GM12878 (cell line): ENCODE results near the gene FLVCR1.

ENCODE experiments used
- BCL11A ChIP-seq: IDR thresholded peaks from 2 replicates; pipeline ENCODE4 v1.6.1; 2011; ENCODE audit warnings: low read depth, low read length
- JUND ChIP-seq: IDR thresholded peaks from 2 replicates; pipeline ENCODE4 v1.6.1; 2012; ENCODE audit warnings: low read depth, mild to moderate bottlenecking, low read length, improper control_type of control experiment, moderate library complexity
- NBN ChIP-seq: fragments of 450-650 bp; IDR thresholded peaks from 2 replicates; pipeline ENCODE4 v1.6.1; 2016
- TAF1 ChIP-seq: IDR thresholded peaks from 2 replicates; pipeline ENCODE4 v1.6.1; 2011; ENCODE audit warnings: mild to moderate bottlenecking, low read depth, low read length, borderline replicate concordance
- TCF12 ChIP-seq: IDR thresholded peaks from 2 replicates; pipeline ENCODE4 v1.6.1; 2011; ENCODE audit warnings: low read depth, mild to moderate bottlenecking, low read length
- YY1 ChIP-seq: IDR thresholded peaks from 2 replicates; pipeline ENCODE4 v1.6.1; 2011; ENCODE audit warnings: low read depth, mild to moderate bottlenecking, low read length
- ZNF24 ChIP-seq: fragments of 450-650 bp; IDR thresholded peaks from 2 replicates; pipeline ENCODE4 v1.6.1; 2017; ENCODE audit warnings: antibody characterized with exemption, mild to moderate bottlenecking
- TF ChIP-seq, protein P1 (sequence below), 3 experiments: IDR thresholded peaks in 2 of 3; conservative IDR thresholded peaks in 1 of 3; 2 replicates each; pipeline ENCODE4 v1.5.1; 2011; ENCODE audit warnings: low read depth in 3 of 3, low read length in 3 of 3, mild to moderate bottlenecking in 3 of 3, control low read depth in 2 of 3, moderate library complexity in 2 of 3, inconsistent platforms in 1 of 3, mixed read lengths in 1 of 3; ENCODE audit not compliant: control insufficient read depth in 2 of 3, insufficient read depth in 1 of 3; ENCODE audit errors: extremely low read depth in 1 of 3
- TF ChIP-seq, protein P2 (sequence below): IDR thresholded peaks from 2 replicates; pipeline ENCODE4 v1.6.1; 2012; ENCODE audit warnings: low read depth, low read length, improper control_type of control experiment

DNA sequence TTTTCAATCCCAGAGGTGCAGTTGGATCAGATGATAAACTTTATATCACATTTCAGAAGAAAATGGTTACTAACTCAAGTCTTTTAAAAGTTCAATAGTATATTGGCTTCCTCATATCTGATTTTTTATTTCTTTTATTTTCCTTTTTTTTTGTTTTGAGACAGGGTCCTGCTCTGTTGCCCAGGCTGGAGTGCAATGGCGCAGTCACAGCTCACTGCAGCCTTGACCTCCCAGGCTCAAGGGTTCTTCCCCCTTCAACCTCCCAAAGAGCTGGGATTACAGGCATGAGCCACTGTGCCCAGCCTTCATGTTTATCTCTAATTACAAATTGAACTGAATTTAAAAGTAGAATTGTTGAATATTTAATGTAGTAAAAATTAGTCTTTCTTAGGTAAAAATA lies 13.9 kb downstream of the FLVCR1 start:
- TF ChIP-seq BCL11A: no peak
- TF ChIP-seq, protein P1, sequence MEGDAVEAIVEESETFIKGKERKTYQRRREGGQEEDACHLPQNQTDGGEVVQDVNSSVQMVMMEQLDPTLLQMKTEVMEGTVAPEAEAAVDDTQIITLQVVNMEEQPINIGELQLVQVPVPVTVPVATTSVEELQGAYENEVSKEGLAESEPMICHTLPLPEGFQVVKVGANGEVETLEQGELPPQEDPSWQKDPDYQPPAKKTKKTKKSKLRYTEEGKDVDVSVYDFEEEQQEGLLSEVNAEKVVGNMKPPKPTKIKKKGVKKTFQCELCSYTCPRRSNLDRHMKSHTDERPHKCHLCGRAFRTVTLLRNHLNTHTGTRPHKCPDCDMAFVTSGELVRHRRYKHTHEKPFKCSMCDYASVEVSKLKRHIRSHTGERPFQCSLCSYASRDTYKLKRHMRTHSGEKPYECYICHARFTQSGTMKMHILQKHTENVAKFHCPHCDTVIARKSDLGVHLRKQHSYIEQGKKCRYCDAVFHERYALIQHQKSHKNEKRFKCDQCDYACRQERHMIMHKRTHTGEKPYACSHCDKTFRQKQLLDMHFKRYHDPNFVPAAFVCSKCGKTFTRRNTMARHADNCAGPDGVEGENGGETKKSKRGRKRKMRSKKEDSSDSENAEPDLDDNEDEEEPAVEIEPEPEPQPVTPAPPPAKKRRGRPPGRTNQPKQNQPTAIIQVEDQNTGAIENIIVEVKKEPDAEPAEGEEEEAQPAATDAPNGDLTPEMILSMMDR (IDR thresholded peaks at IDR 0.05 in 2 of 3, conservative IDR thresholded peaks at IDR 0.05 in 1 of 3; ENCODE audit: control insufficient read depth in 2 of 3, extremely low read depth in 1 of 3, insufficient read depth in 1 of 3, low read depth in 3 of 3, low read length in 3 of 3): no peak
- no peak for TF ChIP-seq TCF12
- no peak for TF ChIP-seq YY1
- no peak for TF ChIP-seq NBN
- TF ChIP-seq TAF1: no peak
- no peak for TF ChIP-seq ZNF24
- TF ChIP-seq, protein P2, sequence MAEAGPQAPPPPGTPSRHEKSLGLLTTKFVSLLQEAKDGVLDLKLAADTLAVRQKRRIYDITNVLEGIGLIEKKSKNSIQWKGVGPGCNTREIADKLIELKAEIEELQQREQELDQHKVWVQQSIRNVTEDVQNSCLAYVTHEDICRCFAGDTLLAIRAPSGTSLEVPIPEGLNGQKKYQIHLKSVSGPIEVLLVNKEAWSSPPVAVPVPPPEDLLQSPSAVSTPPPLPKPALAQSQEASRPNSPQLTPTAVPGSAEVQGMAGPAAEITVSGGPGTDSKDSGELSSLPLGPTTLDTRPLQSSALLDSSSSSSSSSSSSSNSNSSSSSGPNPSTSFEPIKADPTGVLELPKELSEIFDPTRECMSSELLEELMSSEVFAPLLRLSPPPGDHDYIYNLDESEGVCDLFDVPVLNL: no peak
- TF ChIP-seq JUND: no peak
